Peyer's patch (tissue), 4 donors: ENCODE measurements around the gene GRIK3.
"Not testable (repeated sequence)": the region's sequence is repeated elsewhere in the genome, so short reads cannot be mapped to it uniquely, and the experiment has no call there.

Experiments
- CTCF ChIP-seq, 6 experiments: fragments of 450-650 bp in 4 of 6; fragments of 200-600 bp in 2 of 6; sonication (generic) in 1 of 6; IDR thresholded peaks; one replicate each; pipeline ENCODE4 v1.5.1; 2017 to 2019; ENCODE audit warnings: antibody characterized with exemption in 6 of 6, mild to moderate bottlenecking in 3 of 6, moderate library complexity in 1 of 6
- POLR2A ChIP-seq, 2 donors: fragments of 450-650 bp; IDR thresholded peaks; one replicate each; pipeline ENCODE4 v1.5.1; 2017; ENCODE audit warnings: antibody characterized with exemption in 2 of 2, mild to moderate bottlenecking in 2 of 2, moderate library complexity in 2 of 2

- TF ChIP-seq CTCF, POLR2A (IDR thresholded peaks at IDR 0.05): not testable (repeated sequence)
These were observed 266.9 kb downstream of the GRIK3 start for GRCh38 chr1:36767429-36767828.
